Thoracic aorta (tissue), 2 donors: Measurements from ENCODE around the gene RABL2A. TPM values are rescaled to one million over a fixed set of nuclear protein-coding genes. Genes with fewer than 3 reads are reported as not detected.
"Not testable (repeated sequence)": the region's sequence is repeated elsewhere in the genome, so short reads cannot be mapped to it uniquely, and the experiment has no call there.

ENCODE experiments used
- ATAC-seq: fragments of 150-250 bp; one replicate; pipeline ENCODE4 v1.8.0; 2017; ENCODE audit warnings: low read depth; ENCODE audit not compliant: insufficient number of reproducible peaks, low FRiP score
- DNase-seq: peaks from one replicate; pipeline ENCODE4 v3.0.0-alpha.2; 2020; ENCODE audit warnings: low spot score
- H3K27ac ChIP-seq, 2 donors: fragments of 200-600 bp; sonication (generic); 1 replicate in 1 of 2; 2 replicates in 1 of 2; pipeline ENCODE4 v1.5.1; 2016; ENCODE audit warnings: mild to moderate bottlenecking in 2 of 2, moderate library complexity in 2 of 2
- H3K27me3 ChIP-seq: fragments of 200-600 bp; sonication (generic); replicated peaks from 2 replicates; pipeline ENCODE4 v1.6.0; 2016; ENCODE audit warnings: mild to moderate bottlenecking; ENCODE audit not compliant: insufficient read depth
- H3K36me3 ChIP-seq: fragments of 200-600 bp; sonication (generic); one replicate; pipeline ENCODE4 v1.5.1; 2016
- H3K4me1 ChIP-seq, 2 donors: fragments of 200-600 bp; sonication (generic); 1 replicate in 1 of 2; 2 replicates in 1 of 2; pipeline versions ENCODE4 v1.5.1 to v1.6.0; 2016; ENCODE audit warnings: low read depth in 2 of 2, mild to moderate bottlenecking in 1 of 2; ENCODE audit not compliant: control insufficient read depth in 1 of 2
- H3K4me3 ChIP-seq: fragments of 200-600 bp; sonication (generic); 2 replicates; pipeline ENCODE4 v1.5.1; 2016; ENCODE audit warnings: mild to moderate bottlenecking
- H3K9me3 ChIP-seq: fragments of 200-600 bp; sonication (generic); 2 replicates; pipeline ENCODE4 v1.5.1; 2016
- CTCF ChIP-seq: fragments of 200-600 bp; sonication (generic); IDR thresholded peaks from one replicate; pipeline ENCODE4 v1.5.1; 2019; ENCODE audit warnings: antibody characterized with exemption
- total RNA-seq, 2 donors: library from RNA; depleted of rRNA; stranded (reverse); fragments of >200 nt; gene quantifications; one replicate each; pipeline versions ENCODE4 v1.1.0 to v1.2.3, GENCODE V29; 2016

RABL2A gene
- total RNA-seq, 2 donors from 2014 or later: 13.5 to 21.5 TPM

GRCh38 chr2:113604085-113604477, 23.0 kb upstream of the RABL2A start:
- not testable (repeated sequence) for ATAC-seq, H3K36me3 ChIP-seq, H3K4me1 ChIP-seq, H3K9me3 ChIP-seq, H3K27me3 ChIP-seq
- TF ChIP-seq CTCF: peak; percentile 100
- Histone ChIP-seq H3K27ac (peak overlapping the region; percentile 60 to 87), H3K4me3 (peak overlapping the region; percentile 72)
- peak; percentile 86 for DNase-seq

GRCh38 chr2:113604661-113605060, 22.4 kb upstream of the RABL2A start:
- not testable (repeated sequence) for H3K4me3 ChIP-seq, H3K9me3 ChIP-seq

GRCh38 chr2:113606036-113606435, 21.0 kb upstream of the RABL2A start:
- H3K27me3 ChIP-seq, DNase-seq, ATAC-seq, H3K36me3 ChIP-seq, H3K9me3 ChIP-seq, H3K4me1 ChIP-seq, H3K4me3 ChIP-seq: not testable (repeated sequence)
- peak overlapping the region in 1 of 2 donors; percentile 38 for H3K27ac ChIP-seq

More at GRCh38 chr2:113604661-113605060, 22.4 kb upstream of the RABL2A start:
- H3K27ac ChIP-seq: peak overlapping the region; percentile 60 to 87
- not testable (repeated sequence) for H3K4me1 ChIP-seq, H3K36me3 ChIP-seq, DNase-seq, ATAC-seq, H3K27me3 ChIP-seq

- not testable (repeated sequence) for H3K27ac ChIP-seq, DNase-seq, H3K36me3 ChIP-seq, H3K9me3 ChIP-seq, H3K4me3 ChIP-seq, H3K4me1 ChIP-seq, ATAC-seq, H3K27me3 ChIP-seq
These were observed 17.2 kb upstream of the RABL2A start for GRCh38 chr2:113609822-113610221.

- not testable (repeated sequence) for DNase-seq, H3K27ac ChIP-seq, H3K27me3 ChIP-seq, H3K4me3 ChIP-seq, H3K36me3 ChIP-seq, H3K4me1 ChIP-seq, ATAC-seq, H3K9me3 ChIP-seq
These were observed 6.1 kb upstream of the RABL2A start for GRCh38 chr2:113621002-113621401.

GRCh38 chr2:113625906-113626305, 1.2 kb upstream of the RABL2A start:
- Histone ChIP-seq H3K4me1 (peaks cover 3 to 10% of the 10 kb centered on the region in 2 donors), H3K4me3 (peak overlapping the region; percentile 74)
- not testable (repeated sequence) for H3K27ac ChIP-seq, H3K27me3 ChIP-seq, DNase-seq, H3K9me3 ChIP-seq, ATAC-seq, H3K36me3 ChIP-seq

GRCh38 chr2:113632849-113633345, 5.8 kb downstream of the RABL2A start:
- H3K27ac ChIP-seq, ATAC-seq, H3K4me3 ChIP-seq, H3K9me3 ChIP-seq, H3K36me3 ChIP-seq, H3K4me1 ChIP-seq, DNase-seq, H3K27me3 ChIP-seq: not testable (repeated sequence)

GRCh38 chr2:113635358-113635757, 8.3 kb downstream of the RABL2A start:
- ATAC-seq, H3K27me3 ChIP-seq, DNase-seq, H3K27ac ChIP-seq, H3K4me1 ChIP-seq, H3K36me3 ChIP-seq, H3K9me3 ChIP-seq, H3K4me3 ChIP-seq: not testable (repeated sequence)

GRCh38 chr2:113636226-113636625, 9.2 kb downstream of the RABL2A start:
- DNase-seq, ATAC-seq, H3K36me3 ChIP-seq, H3K27ac ChIP-seq, H3K9me3 ChIP-seq, H3K4me1 ChIP-seq, H3K27me3 ChIP-seq, H3K4me3 ChIP-seq: not testable (repeated sequence)

GRCh38 chr2:113638084-113638483, 11.0 kb downstream of the RABL2A start:
- not testable (repeated sequence) for DNase-seq, H3K36me3 ChIP-seq, H3K4me3 ChIP-seq, H3K27me3 ChIP-seq, H3K4me1 ChIP-seq, H3K27ac ChIP-seq, H3K9me3 ChIP-seq, ATAC-seq

- ATAC-seq, H3K4me1 ChIP-seq, H3K4me3 ChIP-seq, H3K27ac ChIP-seq, H3K9me3 ChIP-seq, H3K36me3 ChIP-seq, DNase-seq, H3K27me3 ChIP-seq: not testable (repeated sequence)
These were observed 19.2 kb downstream of the RABL2A start for GRCh38 chr2:113646217-113646616.
